ENCODE results near the gene DAAM2.
A peak's percentile ranks its signal among the peaks of the same experiment; 100 is the strongest.

DAAM2 gene

DNA sequence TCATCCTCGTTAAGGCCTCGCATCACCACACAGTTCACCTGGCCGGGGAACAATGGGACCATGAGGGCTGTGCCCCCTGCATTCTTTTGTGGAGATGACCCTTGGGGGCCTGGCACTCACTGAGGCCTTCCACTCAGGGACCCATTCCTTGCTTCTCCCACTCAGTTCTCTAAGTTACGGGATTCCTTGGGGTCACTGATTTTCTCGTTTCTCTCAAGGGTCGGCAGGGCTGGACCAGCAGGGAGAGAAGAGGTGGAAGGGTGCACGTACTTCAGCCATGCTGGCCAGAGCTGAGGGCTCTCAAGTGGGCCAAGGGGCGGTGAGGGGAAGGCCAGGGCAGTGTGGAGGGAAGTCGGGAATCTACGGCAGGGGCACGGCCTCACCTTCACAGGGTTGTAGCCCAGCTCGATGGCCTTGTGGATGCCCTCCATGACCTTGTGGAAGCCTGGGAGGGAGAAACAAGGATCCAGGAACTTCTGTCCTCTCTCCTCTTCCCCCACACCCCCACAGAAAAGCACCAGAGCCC, 121.3 kb downstream of the DAAM2 start:
- Histone ChIP-seq H3K23ac (ENCODE audit: low read length) (no peak overlapping the region), H3K79me1 (ENCODE audit: low read length) (no peaks in the 10 kb centered on the region), H3K4me3 (ENCODE audit: low read length) (no peak overlapping the region), H4K5ac (ENCODE audit: low read length) (no peak overlapping the region), H3K27ac (ENCODE audit: low read depth, low read length) (no peak overlapping the region), H3K79me2 (ENCODE audit: control insufficient read depth, insufficient read depth, low read length) (no peaks in the 10 kb centered on the region), H3K4me1 (ENCODE audit: control insufficient read depth, low read depth, low read length) (no peaks in the 10 kb centered on the region), H2BK120ac (ENCODE audit: low read depth, low read length) (no peak overlapping the region), H3K18ac (ENCODE audit: low read length) (no peak overlapping the region), H2AK5ac (ENCODE audit: low read length) (no peak overlapping the region), H3K56ac (ENCODE audit: low read length) (no peak overlapping the region), H2BK15ac (replicated peaks; ENCODE audit: low read depth) (no peak overlapping the region), H4K8ac (ENCODE audit: low read depth, low read length) (no peak overlapping the region), H3K27me3 (ENCODE audit: insufficient read depth, low read length, poor library complexity) (no peaks in the 10 kb centered on the region), H3K9ac (ENCODE audit: low read length) (no peak overlapping the region), H3K4me2 (ENCODE audit: low read length) (no peak overlapping the region), H3K4ac (ENCODE audit: low read depth, low read length) (no peak overlapping the region), H3K36me3 (ENCODE audit: control insufficient read depth, insufficient read depth, low read length) (no peaks in the 10 kb centered on the region), H2BK5ac (ENCODE audit: low read length) (no peak overlapping the region)
- no CpG with 5 or more reads among the region's 12 CpGs for WGBS (ENCODE audit: extremely low coverage, insufficient coverage, low lambda C conversion rate)
- no peak for DNase-seq

DNA sequence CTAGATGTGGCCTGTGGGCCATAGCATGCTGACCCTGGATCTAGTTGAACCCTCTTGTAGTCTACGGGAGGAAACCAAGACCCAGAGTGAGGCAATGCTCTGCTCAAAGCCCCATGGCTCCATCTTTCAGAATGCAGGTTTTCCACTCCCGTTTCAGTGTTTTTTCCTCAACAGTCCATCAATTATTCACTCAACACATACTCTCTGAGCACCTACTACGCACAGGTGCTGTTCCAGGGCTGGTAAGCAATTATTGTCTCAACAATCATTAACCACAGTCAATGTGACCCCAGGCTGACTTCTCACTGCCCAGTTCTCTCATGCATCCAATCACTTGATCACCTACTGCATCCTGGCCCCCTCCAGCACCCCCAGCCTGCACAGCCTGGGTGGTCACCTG, 122.1 kb downstream of the DAAM2 start:
- Histone ChIP-seq H3K23ac (ENCODE audit: low read length) (no peak overlapping the region), H4K8ac (ENCODE audit: low read depth, low read length) (no peak overlapping the region), H3K4me2 (ENCODE audit: low read length) (no peak overlapping the region), H3K79me2 (ENCODE audit: control insufficient read depth, insufficient read depth, low read length) (no peaks in the 10 kb centered on the region), H3K4me3 (ENCODE audit: low read length) (no peak overlapping the region), H3K9ac (ENCODE audit: low read length) (no peak overlapping the region), H3K79me1 (ENCODE audit: low read length) (no peaks in the 10 kb centered on the region), H2AK5ac (ENCODE audit: low read length) (no peak overlapping the region), H3K18ac (ENCODE audit: low read length) (no peak overlapping the region), H3K27ac (ENCODE audit: low read depth, low read length) (no peak overlapping the region), H3K4me1 (ENCODE audit: control insufficient read depth, low read depth, low read length) (no peaks in the 10 kb centered on the region), H2BK120ac (ENCODE audit: low read depth, low read length) (no peak overlapping the region), H4K5ac (ENCODE audit: low read length) (no peak overlapping the region), H2BK15ac (replicated peaks; ENCODE audit: low read depth) (no peak overlapping the region), H3K4ac (ENCODE audit: low read depth, low read length) (no peak overlapping the region), H3K36me3 (ENCODE audit: control insufficient read depth, insufficient read depth, low read length) (no peaks in the 10 kb centered on the region), H3K27me3 (ENCODE audit: insufficient read depth, low read length, poor library complexity) (no peaks in the 10 kb centered on the region), H2BK5ac (ENCODE audit: low read length) (no peak overlapping the region), H3K56ac (ENCODE audit: low read length) (no peak overlapping the region)
- DNase-seq, result no peak
- WGBS (ENCODE audit: extremely low coverage, insufficient coverage, low lambda C conversion rate), result no CpG with 5 or more reads among the region's 3 CpGs

DNA sequence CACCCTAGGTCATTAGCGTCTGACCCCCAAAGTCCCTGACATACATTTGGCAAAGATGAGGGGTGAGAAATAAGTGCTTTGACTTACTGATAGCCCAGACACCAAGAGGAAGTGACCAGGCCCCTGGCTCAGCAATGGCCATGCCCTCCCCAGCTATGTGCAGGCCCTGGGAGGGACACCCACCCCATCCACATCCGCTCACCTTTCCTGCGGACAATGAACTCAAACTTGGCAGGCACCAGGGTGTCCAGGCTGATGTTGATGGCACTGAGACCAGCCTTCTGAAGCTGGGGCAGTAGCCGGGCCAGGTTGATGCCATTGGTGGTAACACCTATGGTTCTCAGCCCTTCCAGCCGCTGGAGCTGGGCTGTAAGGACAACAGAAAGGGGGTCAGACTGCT, 123.7 kb downstream of the DAAM2 start:
- Histone ChIP-seq H3K4ac (ENCODE audit: low read depth, low read length) (no peak overlapping the region), H3K9ac (ENCODE audit: low read length) (no peak overlapping the region), H3K4me1 (ENCODE audit: control insufficient read depth, low read depth, low read length) (no peaks in the 10 kb centered on the region), H3K56ac (ENCODE audit: low read length) (peak overlapping the region; percentile 15), H2BK15ac (replicated peaks; ENCODE audit: low read depth) (no peak overlapping the region), H3K18ac (ENCODE audit: low read length) (no peak overlapping the region), H3K36me3 (ENCODE audit: control insufficient read depth, insufficient read depth, low read length) (no peaks in the 10 kb centered on the region), H3K4me3 (ENCODE audit: low read length) (no peak overlapping the region), H2BK120ac (ENCODE audit: low read depth, low read length) (no peak overlapping the region), H4K5ac (ENCODE audit: low read length) (no peak overlapping the region), H2AK5ac (ENCODE audit: low read length) (no peak overlapping the region), H3K79me2 (ENCODE audit: control insufficient read depth, insufficient read depth, low read length) (no peaks in the 10 kb centered on the region), H3K79me1 (ENCODE audit: low read length) (no peaks in the 10 kb centered on the region), H3K4me2 (ENCODE audit: low read length) (no peak overlapping the region), H3K27ac (ENCODE audit: low read depth, low read length) (no peak overlapping the region), H3K27me3 (ENCODE audit: insufficient read depth, low read length, poor library complexity) (no peaks in the 10 kb centered on the region), H3K23ac (ENCODE audit: low read length) (no peak overlapping the region), H4K8ac (ENCODE audit: low read depth, low read length) (no peak overlapping the region), H2BK5ac (ENCODE audit: low read length) (no peak overlapping the region)
- DNase-seq, result no peak
- no CpG with 5 or more reads among the region's 5 CpGs for WGBS (ENCODE audit: extremely low coverage, insufficient coverage, low lambda C conversion rate)

DNA sequence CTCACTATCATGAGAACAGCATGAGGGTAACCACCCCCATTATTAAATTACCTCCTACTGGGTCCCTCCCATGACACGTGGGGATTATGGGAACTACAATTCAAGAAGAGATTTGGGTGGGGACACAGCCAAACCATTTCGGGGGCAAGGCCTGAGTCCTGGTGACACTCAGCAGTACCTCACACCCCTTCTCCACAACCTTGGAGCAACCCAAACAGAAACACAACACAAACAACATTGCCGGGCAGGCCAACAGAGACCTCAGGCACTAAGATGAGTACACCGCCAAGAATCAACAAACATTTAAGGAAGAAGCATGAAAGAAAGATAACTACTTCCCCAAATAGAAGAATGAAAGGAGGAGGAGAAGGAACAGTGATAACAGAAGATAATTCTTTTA, 125.2 kb downstream of the DAAM2 start:
- Histone ChIP-seq H3K36me3 (ENCODE audit: control insufficient read depth, insufficient read depth, low read length) (no peaks in the 10 kb centered on the region), H3K56ac (ENCODE audit: low read length) (no peak overlapping the region)
- no CpG with 5 or more reads among the region's 4 CpGs for WGBS (ENCODE audit: extremely low coverage, insufficient coverage, low lambda C conversion rate)

DNA sequence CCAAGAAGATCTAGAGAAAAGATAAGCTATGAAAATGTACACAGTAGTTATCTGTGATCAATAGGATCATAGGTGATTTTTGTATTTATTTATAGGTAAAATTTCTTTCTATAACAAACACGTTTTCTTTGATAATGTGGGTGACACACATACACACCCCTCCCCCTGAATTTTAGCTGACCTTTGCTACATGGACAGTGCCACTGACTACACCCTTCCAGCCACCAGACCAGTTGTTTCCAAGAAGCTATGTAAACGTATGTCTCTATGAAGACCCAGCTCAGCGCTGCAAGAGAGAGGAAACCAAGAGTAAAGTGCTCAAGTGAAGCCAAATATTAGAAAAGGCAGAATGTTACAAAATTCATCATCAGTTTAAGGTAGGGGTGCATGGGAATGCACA, 125.8 kb downstream of the DAAM2 start:
- Histone ChIP-seq H4K8ac (ENCODE audit: low read depth, low read length) (no peak overlapping the region), H3K4me1 (ENCODE audit: control insufficient read depth, low read depth, low read length) (no peaks in the 10 kb centered on the region), H3K23ac (ENCODE audit: low read length) (no peak overlapping the region), H3K36me3 (ENCODE audit: control insufficient read depth, insufficient read depth, low read length) (no peaks in the 10 kb centered on the region), H2AK5ac (ENCODE audit: low read length) (no peak overlapping the region), H3K27me3 (ENCODE audit: insufficient read depth, low read length, poor library complexity) (no peaks in the 10 kb centered on the region), H3K27ac (ENCODE audit: low read depth, low read length) (no peak overlapping the region), H3K56ac (ENCODE audit: low read length) (no peak overlapping the region), H3K79me2 (ENCODE audit: control insufficient read depth, insufficient read depth, low read length) (no peaks in the 10 kb centered on the region), H3K4ac (ENCODE audit: low read depth, low read length) (no peak overlapping the region), H2BK15ac (replicated peaks; ENCODE audit: low read depth) (no peak overlapping the region), H3K9ac (ENCODE audit: low read length) (no peak overlapping the region), H2BK120ac (ENCODE audit: low read depth, low read length) (no peak overlapping the region), H3K4me2 (ENCODE audit: low read length) (no peak overlapping the region), H2BK5ac (ENCODE audit: low read length) (no peak overlapping the region), H3K79me1 (ENCODE audit: low read length) (no peaks in the 10 kb centered on the region), H4K5ac (ENCODE audit: low read length) (no peak overlapping the region), H3K18ac (ENCODE audit: low read length) (no peak overlapping the region), H3K4me3 (ENCODE audit: low read length) (no peak overlapping the region)
- DNase-seq, result no peak
- no CpG with 5 or more reads among the region's 3 CpGs for WGBS (ENCODE audit: extremely low coverage, insufficient coverage, low lambda C conversion rate)

More for the DNA sequence above, 125.2 kb downstream of the DAAM2 start:
- H4K5ac ChIP-seq (ENCODE audit: low read length), result no peak overlapping the region
- no peaks in the 10 kb centered on the region for H3K79me1 ChIP-seq (ENCODE audit: low read length)
- H3K4me1 ChIP-seq (ENCODE audit: control insufficient read depth, low read depth, low read length), result no peaks in the 10 kb centered on the region
- H3K27me3 ChIP-seq (ENCODE audit: insufficient read depth, low read length, poor library complexity), result no peaks in the 10 kb centered on the region
- no peaks in the 10 kb centered on the region for H3K79me2 ChIP-seq (ENCODE audit: control insufficient read depth, insufficient read depth, low read length)
- no peak for DNase-seq
- no peak overlapping the region for H3K4ac ChIP-seq (ENCODE audit: low read depth, low read length)
- H3K9ac ChIP-seq (ENCODE audit: low read length), result no peak overlapping the region
- no peak overlapping the region for H2BK5ac ChIP-seq (ENCODE audit: low read length)
- no peak overlapping the region for H3K4me2 ChIP-seq (ENCODE audit: low read length)
- no peak overlapping the region for H2BK15ac ChIP-seq (replicated peaks; ENCODE audit: low read depth)
- no peak overlapping the region for H3K4me3 ChIP-seq (ENCODE audit: low read length)
- no peak overlapping the region for H3K18ac ChIP-seq (ENCODE audit: low read length)
- no peak overlapping the region for H2AK5ac ChIP-seq (ENCODE audit: low read length)
- no peak overlapping the region for H4K8ac ChIP-seq (ENCODE audit: low read depth, low read length)
- H2BK120ac ChIP-seq (ENCODE audit: low read depth, low read length), result no peak overlapping the region
- H3K27ac ChIP-seq (ENCODE audit: low read depth, low read length), result no peak overlapping the region
- H3K23ac ChIP-seq (ENCODE audit: low read length), result no peak overlapping the region

DNA sequence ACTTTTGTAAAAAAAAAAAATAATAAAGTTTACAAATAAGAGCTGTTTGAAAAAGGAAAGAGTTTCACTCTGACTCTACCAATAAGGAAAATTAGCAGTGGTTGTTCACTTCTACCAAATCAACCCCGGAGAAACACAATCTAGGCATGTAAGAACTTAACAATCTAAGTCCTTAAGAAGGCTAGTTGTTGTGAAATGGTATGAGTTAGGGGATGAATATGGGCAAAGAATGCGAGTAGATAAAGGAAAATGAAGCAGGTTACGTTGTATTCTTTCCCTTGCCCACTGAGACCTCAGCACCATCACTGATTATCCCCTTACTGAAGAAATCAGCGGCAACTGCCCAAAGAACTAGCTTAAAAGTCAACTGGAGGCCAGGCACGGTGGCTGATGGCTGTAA, 126.7 kb downstream of the DAAM2 start:
- H3K23ac ChIP-seq (ENCODE audit: low read length), result no peak overlapping the region
- H4K8ac ChIP-seq (ENCODE audit: low read depth, low read length), result no peak overlapping the region
- no peak overlapping the region for H2BK120ac ChIP-seq (ENCODE audit: low read depth, low read length)
- H3K4me2 ChIP-seq (ENCODE audit: low read length), result no peak overlapping the region
- WGBS (ENCODE audit: extremely low coverage, insufficient coverage, low lambda C conversion rate), result 100% methylated on average over 1 of the region's 5 CpGs
- DNase-seq, result no peak
- H3K27me3 ChIP-seq (ENCODE audit: insufficient read depth, low read length, poor library complexity), result no peaks in the 10 kb centered on the region
- H3K4ac ChIP-seq (ENCODE audit: low read depth, low read length), result no peak overlapping the region
- no peaks in the 10 kb centered on the region for H3K79me2 ChIP-seq (ENCODE audit: control insufficient read depth, insufficient read depth, low read length)
- H3K27ac ChIP-seq (ENCODE audit: low read depth, low read length), result no peak overlapping the region
- no peak overlapping the region for H3K18ac ChIP-seq (ENCODE audit: low read length)
- no peaks in the 10 kb centered on the region for H3K36me3 ChIP-seq (ENCODE audit: control insufficient read depth, insufficient read depth, low read length)
- no peaks in the 10 kb centered on the region for H3K4me1 ChIP-seq (ENCODE audit: control insufficient read depth, low read depth, low read length)
- H4K5ac ChIP-seq (ENCODE audit: low read length), result no peak overlapping the region
- H3K79me1 ChIP-seq (ENCODE audit: low read length), result no peaks in the 10 kb centered on the region
- no peak overlapping the region for H3K4me3 ChIP-seq (ENCODE audit: low read length)
- H2BK5ac ChIP-seq (ENCODE audit: low read length), result no peak overlapping the region
- H2BK15ac ChIP-seq (replicated peaks; ENCODE audit: low read depth), result no peak overlapping the region
- no peak overlapping the region for H3K9ac ChIP-seq (ENCODE audit: low read length)
- H3K56ac ChIP-seq (ENCODE audit: low read length), result no peak overlapping the region
- no peak overlapping the region for H2AK5ac ChIP-seq (ENCODE audit: low read length)
